Upper lobe of right lung (tissue), 1 donor: ENCODE measurements around the gene KCNA10. TPM values are rescaled to one million over a fixed set of nuclear protein-coding genes. Genes with fewer than 3 reads are reported as not detected.

ENCODE experiments used
- ATAC-seq: fragments of 200-7000 bp; cut with Tn5 transposase; one replicate; pipeline ENCODE4 v1.9.1; 2020; ENCODE audit warnings: mild to moderate bottlenecking, moderate library complexity
- DNase-seq: peaks from one replicate; pipeline ENCODE4 v3.0.0-alpha.2; 2020
- H3K27ac ChIP-seq: fragments of 200-600 bp; one replicate; pipeline ENCODE4 v1.8.0; 2022
- H3K27me3 ChIP-seq: fragments of 200-600 bp; one replicate; pipeline ENCODE4 v1.8.0; 2022; ENCODE audit warnings: mild to moderate bottlenecking
- H3K36me3 ChIP-seq: fragments of 200-600 bp; one replicate; pipeline ENCODE4 v1.8.0; 2022
- H3K4me1 ChIP-seq: fragments of 200-600 bp; one replicate; pipeline ENCODE4 v1.8.0; 2022
- H3K4me3 ChIP-seq: fragments of 200-600 bp; one replicate; pipeline ENCODE4 v1.8.0; 2022; ENCODE audit warnings: mild to moderate bottlenecking
- H3K9me3 ChIP-seq: fragments of 200-600 bp; one replicate; pipeline ENCODE4 v1.8.0; 2022
- intact Hi-C: fragments of 100-400 bp; cut with DNase I; formaldehyde crosslinking; loops from one replicate; pipeline ENCODE4 v1.11.0; 2022
- total RNA-seq: library from RNA; stranded (reverse); fragmentation: NEBNext Ultra II Directional; extraction: Animal tissue kit (Norgen Biotek cat#: 25700); gene quantifications from one replicate; pipeline ENCODE4 v1.2.1, GENCODE V29; 2021
- TF ChIP-seq, protein P1 (sequence below): fragments of 200-600 bp; IDR thresholded peaks from one replicate; pipeline ENCODE4 v1.8.0; 2022; ENCODE audit warnings: antibody characterized with exemption
- donor health status: DM: no; HTN: yes; CAD: no; lungs with severe emphysema.

The KCNA10 gene
- total RNA-seq, 1 donor from 2014 or later = not detected

DNA sequence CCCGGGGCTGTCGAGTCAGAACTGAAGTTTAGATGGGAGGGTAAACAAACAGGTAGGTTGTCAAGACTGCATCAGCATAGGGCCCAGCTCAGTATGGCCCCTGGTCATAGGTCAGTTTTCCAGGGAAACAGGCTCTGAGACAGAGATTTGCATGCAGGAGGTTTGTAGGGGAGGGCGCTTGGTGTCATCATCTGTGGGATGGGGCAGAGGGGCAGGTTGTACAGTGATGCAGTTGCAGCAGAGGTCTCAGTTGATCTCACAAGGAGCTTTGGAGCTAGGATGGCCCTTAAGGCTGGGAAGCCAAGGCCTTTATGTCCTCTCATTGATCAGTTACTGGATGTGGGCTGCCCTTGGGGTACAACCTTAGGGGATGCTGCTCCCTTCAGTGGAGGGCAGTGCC is 38.5 kb upstream of the KCNA10 start:
- peaks cover 18% of the 10 kb centered on the region for H3K27me3 ChIP-seq
- H3K36me3 ChIP-seq = no peaks in the 10 kb centered on the region
- H3K4me3 ChIP-seq = no peak overlapping the region
- H3K4me1 ChIP-seq = no peaks in the 10 kb centered on the region
- TF ChIP-seq, protein P1, sequence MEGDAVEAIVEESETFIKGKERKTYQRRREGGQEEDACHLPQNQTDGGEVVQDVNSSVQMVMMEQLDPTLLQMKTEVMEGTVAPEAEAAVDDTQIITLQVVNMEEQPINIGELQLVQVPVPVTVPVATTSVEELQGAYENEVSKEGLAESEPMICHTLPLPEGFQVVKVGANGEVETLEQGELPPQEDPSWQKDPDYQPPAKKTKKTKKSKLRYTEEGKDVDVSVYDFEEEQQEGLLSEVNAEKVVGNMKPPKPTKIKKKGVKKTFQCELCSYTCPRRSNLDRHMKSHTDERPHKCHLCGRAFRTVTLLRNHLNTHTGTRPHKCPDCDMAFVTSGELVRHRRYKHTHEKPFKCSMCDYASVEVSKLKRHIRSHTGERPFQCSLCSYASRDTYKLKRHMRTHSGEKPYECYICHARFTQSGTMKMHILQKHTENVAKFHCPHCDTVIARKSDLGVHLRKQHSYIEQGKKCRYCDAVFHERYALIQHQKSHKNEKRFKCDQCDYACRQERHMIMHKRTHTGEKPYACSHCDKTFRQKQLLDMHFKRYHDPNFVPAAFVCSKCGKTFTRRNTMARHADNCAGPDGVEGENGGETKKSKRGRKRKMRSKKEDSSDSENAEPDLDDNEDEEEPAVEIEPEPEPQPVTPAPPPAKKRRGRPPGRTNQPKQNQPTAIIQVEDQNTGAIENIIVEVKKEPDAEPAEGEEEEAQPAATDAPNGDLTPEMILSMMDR = no peak
- no peak for DNase-seq
- H3K9me3 ChIP-seq = no peaks in the 10 kb centered on the region
- no peak for ATAC-seq
- intact Hi-C loops = no loop called here
- no peak overlapping the region for H3K27ac ChIP-seq

DNA sequence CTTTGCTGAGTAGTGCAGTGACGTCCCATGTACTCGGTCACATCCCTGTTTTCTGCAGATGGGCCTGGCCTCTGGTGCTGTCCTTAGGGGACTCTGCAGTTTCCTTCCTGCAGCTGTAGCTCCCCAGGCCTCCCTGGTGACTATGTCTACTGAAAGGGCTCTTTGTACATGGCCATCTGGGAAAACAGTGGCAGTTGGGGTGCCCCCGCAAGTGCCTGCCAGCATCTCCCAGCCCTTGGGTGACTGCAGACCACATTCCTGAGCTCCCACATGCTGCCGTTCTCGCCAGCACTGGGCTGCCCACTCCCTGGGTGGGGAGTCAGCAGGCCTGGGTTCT is 37.5 kb upstream of the KCNA10 start:
- ATAC-seq (no peak), DNase-seq (no peak)
- Histone ChIP-seq H3K4me3 (no peak overlapping the region), H3K4me1 (no peaks in the 10 kb centered on the region), H3K27ac (no peak overlapping the region), H3K27me3 (peaks cover 18% of the 10 kb centered on the region), H3K36me3 (no peaks in the 10 kb centered on the region), H3K9me3 (no peaks in the 10 kb centered on the region)
- TF ChIP-seq, protein P1 = no peak
- intact Hi-C loops = no loop called here

DNA sequence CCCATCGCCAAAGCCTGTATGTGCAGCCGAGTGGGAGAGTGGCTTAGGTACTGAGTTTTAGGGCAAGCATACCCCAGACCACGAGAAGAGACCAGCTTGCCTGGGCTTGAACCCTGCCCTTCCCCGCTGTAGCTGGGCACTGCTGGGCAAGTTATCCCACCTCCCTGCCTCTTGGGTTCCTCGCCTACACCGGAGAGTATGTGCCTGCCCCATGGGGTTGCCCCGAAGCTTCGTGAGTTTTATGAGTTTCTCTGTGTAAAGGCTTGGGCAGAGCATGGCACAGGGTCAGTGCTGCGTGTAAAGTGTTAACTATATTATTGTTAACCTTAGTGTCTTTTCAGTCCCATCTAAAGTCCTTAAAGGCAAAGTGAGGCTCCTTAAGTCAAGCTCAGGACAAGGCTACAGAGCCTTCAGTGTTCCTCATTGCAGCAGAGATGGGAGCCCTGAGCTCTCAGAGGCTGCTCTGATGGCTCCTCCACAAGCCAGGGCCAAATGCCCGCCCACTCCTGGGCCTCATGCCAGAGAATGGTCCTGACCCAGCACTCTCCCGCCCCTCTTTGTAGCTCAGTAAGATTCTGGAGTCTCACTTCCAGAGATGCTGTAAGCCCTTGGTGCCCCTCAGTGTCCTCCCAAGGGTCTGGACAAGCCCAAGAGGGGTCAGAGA is 37.0 kb upstream of the KCNA10 start:
- Histone ChIP-seq H3K27me3 (peaks cover 18% of the 10 kb centered on the region), H3K4me3 (peak overlapping the region; percentile 40), H3K36me3 (no peaks in the 10 kb centered on the region), H3K9me3 (no peaks in the 10 kb centered on the region), H3K4me1 (no peaks in the 10 kb centered on the region), H3K27ac (no peak overlapping the region)
- TF ChIP-seq, protein P1 = no peak
- ATAC-seq = no peak
- intact Hi-C loops = no loop called here
- no peak for DNase-seq

DNA sequence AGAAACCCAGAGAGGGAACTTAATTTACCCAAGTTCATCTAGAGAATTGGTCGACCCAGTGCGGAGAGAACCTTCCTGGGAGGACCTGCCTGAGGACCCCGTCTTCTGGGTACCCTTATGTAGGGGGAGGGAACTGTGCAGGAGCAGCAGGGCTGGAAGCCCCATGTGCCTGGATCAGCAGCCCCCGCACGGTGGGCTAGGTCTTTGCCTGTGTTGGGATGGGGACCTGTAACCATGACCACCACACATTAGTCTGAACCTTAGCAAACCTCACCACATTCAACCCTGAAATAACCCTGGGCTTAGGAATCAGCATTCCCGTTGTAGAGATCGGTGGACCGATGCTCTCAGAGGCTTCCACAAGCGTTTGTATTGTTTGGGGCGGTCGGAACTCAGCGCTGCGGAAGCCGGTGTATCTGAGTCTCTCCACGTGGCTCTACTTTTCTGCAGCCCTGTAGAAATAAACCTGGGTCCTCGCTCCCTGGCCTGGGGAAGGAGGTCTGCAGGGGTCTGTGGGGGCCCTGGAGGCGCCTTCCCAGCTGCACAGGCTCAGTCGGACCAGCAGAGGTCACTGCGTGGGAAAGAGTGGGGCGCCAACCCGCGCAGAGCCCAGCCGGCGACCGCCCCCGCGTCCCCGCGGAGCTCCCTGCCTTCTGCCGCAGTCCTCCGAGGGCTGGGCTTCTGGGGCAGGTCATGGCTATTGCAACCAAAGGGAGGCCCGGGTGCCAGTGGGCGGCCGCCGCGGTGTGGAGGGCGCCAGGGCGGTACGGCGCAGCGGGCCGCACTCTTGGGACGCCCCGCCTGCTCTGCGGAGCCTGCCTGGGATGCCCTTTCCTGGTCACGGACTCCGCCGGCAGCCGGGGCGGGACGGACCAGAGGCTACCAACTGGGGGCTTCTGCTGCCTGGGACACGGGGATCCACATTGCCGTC is 36.2 kb upstream of the KCNA10 start:
- intact Hi-C loops = no loop called here
- DNase-seq (peak; percentile 84), ATAC-seq (peak; percentile 94)
- peak overlapping the region; percentile 40 for H3K4me3 ChIP-seq
- no peaks in the 10 kb centered on the region for H3K36me3 ChIP-seq
- peaks cover 18% of the 10 kb centered on the region for H3K27me3 ChIP-seq
- H3K9me3 ChIP-seq = no peaks in the 10 kb centered on the region
- H3K4me1 ChIP-seq = no peaks in the 10 kb centered on the region
- TF ChIP-seq, protein P1 = peak; percentile 70
- no peak overlapping the region for H3K27ac ChIP-seq

DNA sequence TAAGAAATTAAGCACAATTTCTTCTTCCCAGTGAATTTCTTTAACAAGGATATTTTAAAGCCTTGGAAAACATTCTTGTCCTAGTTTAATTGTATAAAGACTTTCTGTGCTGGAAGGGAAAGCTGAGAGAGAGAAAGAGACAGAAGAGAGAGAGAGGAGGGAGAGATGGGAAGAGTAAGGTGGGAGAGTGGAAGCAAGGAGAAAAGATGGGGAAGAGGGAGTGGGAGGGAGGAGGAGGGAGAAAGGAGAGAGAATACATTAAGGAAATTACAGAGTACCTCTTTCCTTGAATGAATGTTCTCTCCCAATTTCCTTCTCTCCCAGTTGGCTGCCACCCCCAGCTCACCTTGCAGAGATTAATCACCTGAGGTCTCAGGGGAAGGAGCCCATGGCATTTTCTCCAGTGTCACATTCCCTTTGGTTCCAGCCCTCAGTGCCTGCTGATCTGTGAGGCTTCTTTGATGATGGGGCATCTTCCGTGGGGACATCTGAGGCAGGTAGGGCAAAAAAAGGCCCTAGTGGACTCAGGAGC is 32.4 kb upstream of the KCNA10 start:
- H3K4me3 ChIP-seq = no peak overlapping the region
- DNase-seq = no peak
- intact Hi-C loops = no loop called here
- H3K4me1 ChIP-seq = no peaks in the 10 kb centered on the region
- H3K27ac ChIP-seq = no peak overlapping the region
- TF ChIP-seq, protein P1 = no peak
- peaks cover 18% of the 10 kb centered on the region for H3K27me3 ChIP-seq
- ATAC-seq = no peak
- H3K36me3 ChIP-seq = no peaks in the 10 kb centered on the region
- H3K9me3 ChIP-seq = no peaks in the 10 kb centered on the region
